Right lobe of liver (tissue), 4 donors: ENCODE measurements around the gene MAST2.

ENCODE experiments used
- POLR2A ChIP-seq: fragments of 450-650 bp; IDR thresholded peaks from one replicate; pipeline ENCODE4 v1.6.1; 2017; ENCODE audit warnings: antibody characterized with exemption, mild to moderate bottlenecking
- TF ChIP-seq, protein P1 (sequence below), 4 donors: fragments of 200-600 bp in 3 of 4; fragments of 450-650 bp in 1 of 4; IDR thresholded peaks; one replicate each; pipeline versions ENCODE4 v1.5.1 to v1.8.0; 2016 to 2022; ENCODE audit warnings: antibody characterized with exemption in 4 of 4, mild to moderate bottlenecking in 2 of 4
- donor health status: DM: no; HTN: no; CAD: no.
- donor health status: DM: no; HTN: no; CAD: no.
- donor health status: DM: no; HTN: yes; CAD: no.

DNA sequence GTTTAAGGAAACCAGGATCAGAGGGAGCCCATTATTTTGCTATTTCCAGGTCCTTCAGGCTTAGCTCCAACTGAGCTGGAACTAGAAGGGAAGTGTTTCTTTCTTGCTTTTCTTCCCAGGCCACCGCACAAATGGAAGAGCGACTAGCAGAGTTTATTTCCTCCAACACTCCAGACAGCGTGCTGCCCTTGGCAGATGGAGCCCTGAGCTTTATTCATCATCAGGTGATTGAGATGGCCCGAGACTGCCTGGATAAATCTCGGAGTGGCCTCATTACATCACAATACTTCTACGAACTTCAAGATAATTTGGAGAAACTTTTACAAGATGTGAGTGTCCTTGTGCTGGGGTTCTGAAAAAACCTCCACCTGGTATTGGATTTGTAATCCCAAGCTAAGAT is 207.2 kb downstream of the MAST2 start:
- TF ChIP-seq, protein P1, sequence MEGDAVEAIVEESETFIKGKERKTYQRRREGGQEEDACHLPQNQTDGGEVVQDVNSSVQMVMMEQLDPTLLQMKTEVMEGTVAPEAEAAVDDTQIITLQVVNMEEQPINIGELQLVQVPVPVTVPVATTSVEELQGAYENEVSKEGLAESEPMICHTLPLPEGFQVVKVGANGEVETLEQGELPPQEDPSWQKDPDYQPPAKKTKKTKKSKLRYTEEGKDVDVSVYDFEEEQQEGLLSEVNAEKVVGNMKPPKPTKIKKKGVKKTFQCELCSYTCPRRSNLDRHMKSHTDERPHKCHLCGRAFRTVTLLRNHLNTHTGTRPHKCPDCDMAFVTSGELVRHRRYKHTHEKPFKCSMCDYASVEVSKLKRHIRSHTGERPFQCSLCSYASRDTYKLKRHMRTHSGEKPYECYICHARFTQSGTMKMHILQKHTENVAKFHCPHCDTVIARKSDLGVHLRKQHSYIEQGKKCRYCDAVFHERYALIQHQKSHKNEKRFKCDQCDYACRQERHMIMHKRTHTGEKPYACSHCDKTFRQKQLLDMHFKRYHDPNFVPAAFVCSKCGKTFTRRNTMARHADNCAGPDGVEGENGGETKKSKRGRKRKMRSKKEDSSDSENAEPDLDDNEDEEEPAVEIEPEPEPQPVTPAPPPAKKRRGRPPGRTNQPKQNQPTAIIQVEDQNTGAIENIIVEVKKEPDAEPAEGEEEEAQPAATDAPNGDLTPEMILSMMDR (IDR thresholded peaks at IDR 0.05): no peak
- no peak for TF ChIP-seq POLR2A
